ENCODE measurements around the gene TOP2B.

Gene TOP2B

GRCh38 chr3:25587526-25587925 is 77.2 kb downstream of the TOP2B start:
- Histone ChIP-seq H3K27ac (ENCODE audit: low read length) (no peak overlapping the region), H3K36me3 (replicated peaks; ENCODE audit: low read depth, low read length) (no peaks in the 10 kb centered on the region), H3K4me3 (ENCODE audit: low read length) (no peak overlapping the region), H4K20me1 (ENCODE audit: insufficient read depth, low read length) (no peaks in the 10 kb centered on the region), H3K4me1 (ENCODE audit: low read length) (no peaks in the 10 kb centered on the region), H2AFZ (ENCODE audit: low read depth, low read length) (no peak overlapping the region), H3K27me3 (ENCODE audit: low read depth, low read length) (no peaks in the 10 kb centered on the region), H3K4me2 (ENCODE audit: low read length) (no peak overlapping the region), H3K9me3 (ENCODE audit: insufficient read depth, low read length) (no peaks in the 10 kb centered on the region), H3K9ac (ENCODE audit: low read length) (no peak overlapping the region), H3K79me2 (ENCODE audit: low read length) (no peaks in the 10 kb centered on the region)
- no peak for TF ChIP-seq CTCF (IDR thresholded peaks at IDR 0.05; ENCODE audit: low read depth, low read length)
- TF ChIP-seq EZH2phosphoT487 (IDR thresholded peaks at IDR 0.05; ENCODE audit: low read depth) = no peak

DNA sequence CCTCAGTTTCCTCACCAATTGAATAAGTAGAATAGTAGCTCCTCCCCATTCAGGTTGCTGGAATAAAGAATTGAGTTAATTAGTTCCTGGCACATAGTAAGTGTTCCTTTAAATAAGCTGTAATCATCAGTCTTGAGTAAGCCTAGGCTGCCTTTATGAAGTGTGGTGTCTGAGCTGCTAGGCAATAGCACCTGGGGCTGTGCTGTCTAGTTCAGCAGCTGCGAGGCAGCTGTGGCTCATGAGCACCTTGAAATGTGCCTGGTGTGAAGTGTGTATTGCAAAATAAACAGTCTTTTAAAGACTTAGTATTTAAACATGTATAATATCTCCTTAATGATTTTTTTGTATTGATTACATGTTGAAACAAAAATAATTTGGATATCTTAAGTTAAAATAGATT is 77.6 kb downstream of the TOP2B start:
- no peaks in the 10 kb centered on the region for H3K27me3 ChIP-seq (ENCODE audit: low read depth, low read length)
- no peaks in the 10 kb centered on the region for H3K79me2 ChIP-seq (ENCODE audit: low read length)
- H3K27ac ChIP-seq (ENCODE audit: low read length) = no peak overlapping the region
- no peak for TF ChIP-seq CTCF (IDR thresholded peaks at IDR 0.05; ENCODE audit: low read depth, low read length)
- no peak for TF ChIP-seq EZH2phosphoT487 (IDR thresholded peaks at IDR 0.05; ENCODE audit: low read depth)
- H3K4me2 ChIP-seq (ENCODE audit: low read length) = no peak overlapping the region
- no peak overlapping the region for H3K9ac ChIP-seq (ENCODE audit: low read length)
- no peaks in the 10 kb centered on the region for H3K36me3 ChIP-seq (replicated peaks; ENCODE audit: low read depth, low read length)
- H3K9me3 ChIP-seq (ENCODE audit: insufficient read depth, low read length) = no peaks in the 10 kb centered on the region
- no peak overlapping the region for H3K4me3 ChIP-seq (ENCODE audit: low read length)
- no peaks in the 10 kb centered on the region for H3K4me1 ChIP-seq (ENCODE audit: low read length)
- H4K20me1 ChIP-seq (ENCODE audit: insufficient read depth, low read length) = no peaks in the 10 kb centered on the region
- H2AFZ ChIP-seq (ENCODE audit: low read depth, low read length) = no peak overlapping the region

- no peaks in the 10 kb centered on the region for H3K79me2 ChIP-seq (ENCODE audit: low read length)
- no peaks in the 10 kb centered on the region for H3K4me1 ChIP-seq (ENCODE audit: low read length)
- no peaks in the 10 kb centered on the region for H3K27me3 ChIP-seq (ENCODE audit: low read depth, low read length)
- no peak overlapping the region for H2AFZ ChIP-seq (ENCODE audit: low read depth, low read length)
- no peak overlapping the region for H3K9ac ChIP-seq (ENCODE audit: low read length)
- H3K4me3 ChIP-seq (ENCODE audit: low read length) = no peak overlapping the region
- TF ChIP-seq CTCF (IDR thresholded peaks at IDR 0.05; ENCODE audit: low read depth, low read length) (no peak), EZH2phosphoT487 (IDR thresholded peaks at IDR 0.05; ENCODE audit: low read depth) (no peak)
- no peak overlapping the region for H3K4me2 ChIP-seq (ENCODE audit: low read length)
- H3K9me3 ChIP-seq (ENCODE audit: insufficient read depth, low read length) = no peaks in the 10 kb centered on the region
- H3K27ac ChIP-seq (ENCODE audit: low read length) = no peak overlapping the region
- no peaks in the 10 kb centered on the region for H3K36me3 ChIP-seq (replicated peaks; ENCODE audit: low read depth, low read length)
- H4K20me1 ChIP-seq (ENCODE audit: insufficient read depth, low read length) = no peaks in the 10 kb centered on the region
Observed at GRCh38 chr3:25586553-25586952, 78.2 kb downstream of the TOP2B start.

- H3K27me3 ChIP-seq (ENCODE audit: low read depth, low read length) = no peaks in the 10 kb centered on the region
- H3K79me2 ChIP-seq (ENCODE audit: low read length) = no peaks in the 10 kb centered on the region
- no peak overlapping the region for H3K9ac ChIP-seq (ENCODE audit: low read length)
- H2AFZ ChIP-seq (ENCODE audit: low read depth, low read length) = no peak overlapping the region
- no peak overlapping the region for H3K4me2 ChIP-seq (ENCODE audit: low read length)
- no peaks in the 10 kb centered on the region for H4K20me1 ChIP-seq (ENCODE audit: insufficient read depth, low read length)
- H3K4me1 ChIP-seq (ENCODE audit: low read length) = no peaks in the 10 kb centered on the region
- H3K9me3 ChIP-seq (ENCODE audit: insufficient read depth, low read length) = no peaks in the 10 kb centered on the region
- H3K36me3 ChIP-seq (replicated peaks; ENCODE audit: low read depth, low read length) = no peaks in the 10 kb centered on the region
- H3K27ac ChIP-seq (ENCODE audit: low read length) = no peak overlapping the region
- no peak overlapping the region for H3K4me3 ChIP-seq (ENCODE audit: low read length)
- no peak for TF ChIP-seq CTCF (IDR thresholded peaks at IDR 0.05; ENCODE audit: low read depth, low read length)
Observed at GRCh38 chr3:25586167-25586505, 78.6 kb downstream of the TOP2B start.
